Urothelium cell line (cell line): ENCODE data around the gene ROBO2.

Experiments used
- DNase-seq: peaks from one replicate; pipeline ENCODE4 v3.0.0; 2011; ENCODE audit warnings: low spot score, mixed read lengths
- FAIRE-seq: peaks from 2 replicates; lab custom pipeline; 2011; peaks lifted over from hg19 to GRCh38; lab: Jason Lieb, UNC

ROBO2 gene

GRCh38 chr3:77321646-77322045 lies 281.7 kb downstream of the ROBO2 start:
- no peak for FAIRE-seq

GRCh38 chr3:77323626-77324025 lies 283.7 kb downstream of the ROBO2 start:
- FAIRE-seq: no peak
- no peak for DNase-seq

More at GRCh38 chr3:77321646-77322045, 281.7 kb downstream of the ROBO2 start:
- DNase-seq: peak; percentile 21

- FAIRE-seq (no peak), DNase-seq (no peak)
These were observed 284.2 kb downstream of the ROBO2 start for GRCh38 chr3:77324105-77324504.

DNA sequence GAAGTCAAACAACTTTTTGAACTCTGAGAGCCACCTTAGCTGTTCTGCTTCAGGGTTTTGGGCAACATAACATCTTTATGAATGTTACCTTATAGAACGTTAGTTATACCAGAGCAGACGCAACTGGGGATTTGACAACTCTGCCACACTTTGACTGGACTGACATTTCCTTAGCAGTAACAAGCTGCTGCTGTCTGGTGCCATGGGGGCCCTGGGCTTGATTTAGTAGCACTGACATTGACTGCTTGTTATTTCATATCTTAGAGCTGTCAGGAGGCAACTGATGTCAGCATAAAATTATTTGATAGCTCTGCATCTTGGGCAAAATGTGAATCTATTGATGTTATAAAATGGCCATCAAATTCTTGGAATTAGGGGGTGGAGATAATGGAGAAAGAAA lies 285.4 kb downstream of the ROBO2 start:
- FAIRE-seq: no peak
- no peak for DNase-seq

DNA sequence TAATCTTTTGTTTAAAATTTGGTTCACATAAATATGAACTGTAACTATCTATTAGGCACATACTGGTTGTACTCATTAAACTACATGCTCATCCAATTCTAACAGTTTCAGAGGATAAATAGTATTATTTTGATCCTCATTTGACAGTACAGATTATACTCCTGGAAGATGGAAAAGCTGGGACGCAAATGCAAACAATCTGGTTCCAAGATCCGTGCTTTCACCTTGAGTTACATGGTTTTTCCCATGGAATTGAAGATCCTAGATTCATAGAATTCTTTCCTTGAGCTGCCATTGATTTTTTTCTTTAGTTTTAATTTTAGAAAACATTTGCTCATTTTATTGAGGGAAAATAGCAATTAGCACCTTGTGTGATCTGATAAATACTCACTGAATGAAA lies 285.8 kb downstream of the ROBO2 start:
- no peak for FAIRE-seq
- no peak for DNase-seq

DNA sequence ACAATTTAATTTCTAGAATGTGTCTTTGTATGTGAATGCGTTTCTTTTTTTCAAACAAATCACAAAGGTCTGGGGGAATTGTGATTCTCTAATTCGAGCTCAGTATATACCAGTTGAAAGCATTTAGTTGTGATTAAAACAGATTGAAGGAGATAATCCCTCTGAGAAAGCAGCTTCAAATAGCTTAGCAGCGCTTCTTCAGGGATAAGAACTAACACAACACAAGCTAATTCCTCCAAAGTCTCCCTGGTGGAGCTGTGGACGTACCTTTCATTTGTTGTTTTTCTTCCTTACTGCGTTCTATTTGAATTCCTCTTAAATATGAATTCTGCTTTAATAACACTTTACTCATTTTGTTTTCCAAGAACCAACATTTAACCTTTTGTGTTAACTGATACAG lies 286.7 kb downstream of the ROBO2 start:
- FAIRE-seq: no peak
- DNase-seq: no peak

DNA sequence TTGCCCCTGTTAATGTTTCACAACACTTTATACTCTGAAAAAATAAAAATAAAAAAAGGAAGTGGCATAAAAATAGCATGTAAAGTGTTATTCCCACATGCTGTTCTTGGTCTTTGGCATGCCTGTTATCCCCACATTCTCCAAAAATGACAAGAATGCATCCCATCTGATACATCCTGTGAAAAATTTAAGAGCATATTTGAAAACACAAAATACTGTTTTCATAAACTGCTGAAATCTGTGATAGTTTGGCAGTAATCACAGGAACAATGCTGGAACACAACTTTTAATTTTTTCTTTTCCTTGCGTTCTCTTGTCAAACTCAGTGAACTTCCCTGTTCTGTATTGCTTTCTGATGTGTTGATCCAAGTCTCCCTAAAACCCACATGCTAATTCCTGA lies 288.8 kb downstream of the ROBO2 start:
- DNase-seq: no peak
- no peak for FAIRE-seq

DNA sequence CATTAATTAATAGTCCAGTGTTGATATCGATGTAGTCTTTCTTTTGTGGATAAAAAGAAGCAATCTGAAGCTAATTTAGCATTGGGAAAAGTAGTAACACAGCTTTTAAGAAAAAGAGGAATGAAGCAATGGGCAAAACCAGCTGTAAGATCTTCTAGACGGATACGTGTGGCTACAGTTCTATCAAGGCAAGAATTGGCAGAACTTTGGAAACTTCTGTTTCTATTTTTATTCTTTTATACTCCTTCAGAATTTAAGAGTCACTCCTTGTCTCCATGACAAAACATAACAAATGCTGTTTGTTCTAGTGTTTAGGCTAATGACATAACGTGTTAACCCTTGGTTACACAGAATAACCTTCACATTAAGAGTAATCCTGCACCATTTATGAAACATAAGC lies 289.2 kb downstream of the ROBO2 start:
- no peak for DNase-seq
- no peak for FAIRE-seq

GRCh38 chr3:77338195-77338594 lies 298.3 kb downstream of the ROBO2 start:
- no peak for FAIRE-seq
- no peak for DNase-seq

GRCh38 chr3:77342027-77342426 lies 302.1 kb downstream of the ROBO2 start:
- DNase-seq (no peak), FAIRE-seq (no peak)

GRCh38 chr3:77342688-77343087 lies 302.8 kb downstream of the ROBO2 start:
- FAIRE-seq (no peak), DNase-seq (no peak)

DNA sequence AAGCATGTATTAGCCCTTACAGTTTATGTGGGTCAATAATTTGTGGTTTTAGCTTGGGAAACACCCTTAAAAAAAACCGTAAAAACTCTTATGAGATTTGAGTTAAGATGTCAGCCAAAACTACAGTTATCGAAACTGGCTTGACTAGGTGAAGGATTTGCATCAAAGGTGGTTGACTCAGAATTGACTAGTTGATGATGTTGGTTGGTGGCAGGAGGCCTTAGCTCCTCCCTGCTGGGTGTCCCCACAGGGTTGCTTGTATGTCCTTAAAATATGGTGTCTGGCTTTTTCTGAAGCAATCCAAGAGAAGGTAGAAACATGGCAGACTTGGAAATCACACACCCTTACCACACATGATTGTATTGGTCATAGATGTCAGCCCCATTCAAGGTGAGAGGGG lies 305.1 kb downstream of the ROBO2 start:
- FAIRE-seq: no peak
- no peak for DNase-seq

GRCh38 chr3:77348244-77348855 lies 308.5 kb downstream of the ROBO2 start:
- peak; percentile 53 for FAIRE-seq
- no peak for DNase-seq

- FAIRE-seq: no peak
- no peak for DNase-seq
These were observed 315.1 kb downstream of the ROBO2 start for GRCh38 chr3:77354958-77355357.

- DNase-seq (no peak), FAIRE-seq (no peak)
These were observed 323.0 kb downstream of the ROBO2 start for GRCh38 chr3:77362936-77363335.

- FAIRE-seq: no peak
- DNase-seq: no peak
These were observed 325.3 kb downstream of the ROBO2 start for GRCh38 chr3:77365152-77365551.

DNA sequence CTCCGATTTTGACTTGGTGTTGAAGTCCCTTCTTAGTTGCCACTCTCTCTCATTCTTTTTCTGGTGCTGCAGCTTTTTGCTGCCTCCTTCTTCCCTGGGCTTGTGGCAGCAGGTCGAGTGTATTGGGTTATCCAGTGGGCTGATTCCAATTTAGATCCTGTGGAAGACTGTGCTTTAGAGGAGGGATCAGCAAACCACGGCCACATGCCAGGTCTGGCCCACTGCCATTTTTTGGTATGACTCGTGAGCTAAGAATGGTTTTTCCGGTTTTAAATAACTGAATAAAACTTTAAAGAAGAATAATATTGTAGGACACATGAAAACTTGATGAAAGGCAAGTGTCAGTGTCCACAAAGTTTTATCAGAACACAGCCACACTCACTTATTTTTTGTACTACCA lies 330.5 kb downstream of the ROBO2 start:
- peak; percentile 49 for DNase-seq
- no peak for FAIRE-seq

DNA sequence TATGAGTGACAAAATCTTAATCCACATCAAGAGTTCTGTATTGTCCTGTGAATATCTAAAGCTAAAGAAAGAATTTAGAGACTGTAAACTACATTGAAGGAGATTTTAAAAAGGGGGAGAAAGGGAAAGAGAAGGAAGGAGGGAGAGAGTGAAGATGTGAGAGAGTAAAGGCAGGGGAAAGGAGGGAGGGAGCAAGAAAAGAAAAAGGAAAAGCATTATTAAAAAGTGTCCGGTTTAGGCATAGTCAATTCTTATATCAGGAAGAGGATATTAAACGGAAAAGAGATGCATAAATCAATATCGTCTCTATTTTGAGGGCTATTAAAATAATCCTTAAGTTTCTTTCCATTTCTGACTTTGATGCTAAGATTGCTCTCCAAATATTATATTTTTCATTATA lies 332.1 kb downstream of the ROBO2 start:
- no peak for FAIRE-seq
- no peak for DNase-seq

- no peak for DNase-seq
- no peak for FAIRE-seq
These were observed 332.9 kb downstream of the ROBO2 start for GRCh38 chr3:77372634-77373346.

DNA sequence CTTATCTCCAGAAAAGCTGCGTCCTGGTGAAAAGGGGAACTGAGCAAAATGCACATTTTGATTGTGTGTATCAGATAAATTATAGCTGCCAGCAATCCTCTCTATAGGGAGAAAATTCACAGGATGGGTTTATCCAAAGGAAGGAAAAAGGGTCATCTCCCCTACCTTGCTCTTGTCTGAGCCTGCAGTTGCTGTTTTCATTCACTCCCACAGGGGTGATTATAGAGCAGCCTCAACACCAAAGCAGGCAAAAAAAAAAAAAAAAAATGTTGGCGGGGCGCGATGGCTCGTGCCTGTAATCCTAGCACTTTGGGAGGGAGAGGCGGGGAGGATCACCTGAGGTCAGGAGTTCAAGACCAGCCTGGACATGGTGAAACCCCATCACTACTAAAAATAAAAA lies 333.7 kb downstream of the ROBO2 start:
- no peak for DNase-seq

DNA sequence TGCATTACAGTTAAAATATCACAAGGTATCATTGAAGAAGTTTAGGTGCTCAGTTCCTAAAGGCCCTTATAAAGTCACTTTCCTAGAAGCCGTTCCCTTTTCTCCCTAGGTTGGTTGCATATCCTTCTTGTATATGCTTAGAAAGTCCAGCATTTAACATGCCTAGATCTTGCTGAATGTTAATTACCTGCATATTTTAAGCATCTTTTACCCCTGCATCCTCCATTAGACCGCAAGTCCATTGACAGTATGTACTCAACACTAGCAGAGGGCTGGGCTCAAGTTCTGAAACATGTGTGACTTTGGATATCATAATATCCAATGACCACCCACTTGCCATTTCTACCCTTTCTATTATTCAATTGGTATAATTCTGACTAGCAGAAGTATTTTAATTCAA lies 336.6 kb downstream of the ROBO2 start:
- no peak for FAIRE-seq
- DNase-seq: no peak

More for the DNA sequence above, 333.7 kb downstream of the ROBO2 start:
- FAIRE-seq: no peak

DNA sequence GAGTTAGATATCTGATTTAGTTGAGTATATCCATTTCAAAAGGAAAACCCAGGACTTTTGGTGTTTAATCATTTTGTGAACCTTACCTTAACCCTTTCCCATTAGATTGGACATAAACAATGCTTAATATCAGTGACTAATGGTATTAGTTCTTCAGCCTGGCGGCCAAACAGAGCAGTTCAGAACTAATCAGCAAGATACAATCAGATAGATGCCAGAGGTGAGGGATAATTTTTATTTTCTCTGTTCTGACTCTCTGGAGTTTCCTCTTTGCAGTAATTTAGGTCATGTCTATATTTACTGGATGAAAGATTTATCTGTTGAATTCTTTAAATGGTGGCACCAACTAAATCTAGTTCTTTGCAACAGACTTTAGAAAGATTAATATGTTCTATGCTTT lies 337.8 kb downstream of the ROBO2 start:
- no peak for DNase-seq
- FAIRE-seq: no peak

DNA sequence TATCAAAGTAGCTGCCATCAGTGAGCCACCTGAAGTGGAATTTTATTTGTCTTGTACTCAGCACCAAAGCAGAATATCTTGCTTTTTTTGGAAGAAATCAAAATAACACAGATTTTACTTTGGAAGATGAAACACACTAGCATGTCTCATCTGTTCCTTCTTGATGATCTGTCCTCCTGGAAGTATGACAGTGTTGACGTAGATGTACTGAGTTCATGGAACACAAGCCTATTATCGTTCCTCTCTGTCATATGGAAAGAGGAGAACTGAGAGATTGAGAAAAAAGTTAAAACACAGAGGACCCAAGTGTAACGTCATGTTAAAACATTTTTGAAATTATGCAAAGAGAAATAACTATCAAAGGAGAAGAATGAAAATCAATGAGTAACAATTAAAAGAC lies 340.2 kb downstream of the ROBO2 start:
- FAIRE-seq (no peak), DNase-seq (no peak)
